ENCODE measurements around the gene CAB39.
"Not testable (repeated sequence)": the region's sequence is repeated elsewhere in the genome, so short reads cannot be mapped to it uniquely, and the experiment has no call there.

The CAB39 gene

GRCh38 chr2:230692760-230693159 is 19.9 kb upstream of the CAB39 start:
- Histone ChIP-seq H3K27me3 (ENCODE audit: low read depth) (no peaks in the 10 kb centered on the region), H3K36me3 (replicated peaks) (no peaks in the 10 kb centered on the region), H3K4me1 (no peaks in the 10 kb centered on the region), H3K9me3 (no peaks in the 10 kb centered on the region), H3K4me3 (no peak overlapping the region)
- in situ Hi-C loops (cut with MboI; ENCODE audit: low sequenced_read_pairs), result no loop called here
- DNase-seq (ENCODE audit: low spot score in 2 of 2), result no peak

- Histone ChIP-seq H3K36me3 (replicated peaks) (no peaks in the 10 kb centered on the region), H3K27me3 (ENCODE audit: low read depth) (no peaks in the 10 kb centered on the region), H3K9me3 (no peaks in the 10 kb centered on the region), H3K4me3 (no peak overlapping the region), H3K4me1 (no peaks in the 10 kb centered on the region)
- no peak for DNase-seq (ENCODE audit: low spot score in 2 of 2)
- in situ Hi-C loops (cut with MboI; ENCODE audit: low sequenced_read_pairs), result no loop called here
Measured at GRCh38 chr2:230693411-230693810, 19.2 kb upstream of the CAB39 start.

- in situ Hi-C loops (cut with MboI; ENCODE audit: low sequenced_read_pairs), result no loop called here
- Histone ChIP-seq H3K27me3 (ENCODE audit: low read depth) (no peaks in the 10 kb centered on the region), H3K4me3 (no peak overlapping the region), H3K36me3 (replicated peaks) (no peaks in the 10 kb centered on the region), H3K9me3 (no peaks in the 10 kb centered on the region), H3K4me1 (no peaks in the 10 kb centered on the region)
- DNase-seq (ENCODE audit: low spot score in 2 of 2), result no peak
Measured at GRCh38 chr2:230694241-230694640, 18.4 kb upstream of the CAB39 start.

- DNase-seq (ENCODE audit: low spot score in 2 of 2), result no peak
- Histone ChIP-seq H3K27me3 (ENCODE audit: low read depth) (no peaks in the 10 kb centered on the region), H3K4me1 (no peaks in the 10 kb centered on the region), H3K36me3 (replicated peaks) (no peaks in the 10 kb centered on the region), H3K9me3 (no peaks in the 10 kb centered on the region), H3K4me3 (no peak overlapping the region)
- in situ Hi-C loops (cut with MboI; ENCODE audit: low sequenced_read_pairs), result no loop called here
Measured at GRCh38 chr2:230695551-230695950, 17.1 kb upstream of the CAB39 start.

- no peaks in the 10 kb centered on the region for H3K9me3 ChIP-seq
- DNase-seq (ENCODE audit: low spot score in 2 of 2), result no peak
- H3K36me3 ChIP-seq (replicated peaks), result no peaks in the 10 kb centered on the region
- H3K27me3 ChIP-seq (ENCODE audit: low read depth), result no peaks in the 10 kb centered on the region
- in situ Hi-C loops (cut with MboI; ENCODE audit: low sequenced_read_pairs), result no loop called here
- no peak overlapping the region for H3K4me3 ChIP-seq
- H3K4me1 ChIP-seq, result no peaks in the 10 kb centered on the region
Measured at GRCh38 chr2:230696670-230697069, 16.0 kb upstream of the CAB39 start.

- Histone ChIP-seq H3K9me3 (no peaks in the 10 kb centered on the region; the same call in 1 of the 2 replicates), H3K4me1 (no peaks in the 10 kb centered on the region), H3K27me3 (ENCODE audit: low read depth) (no peaks in the 10 kb centered on the region), H3K4me3 (no peak overlapping the region), H3K36me3 (replicated peaks) (no peaks in the 10 kb centered on the region)
- DNase-seq (ENCODE audit: low spot score in 2 of 2), result no peak
- in situ Hi-C loops (cut with MboI; ENCODE audit: low sequenced_read_pairs), result no loop called here
Measured at GRCh38 chr2:230697676-230698075, 15.0 kb upstream of the CAB39 start.

GRCh38 chr2:230698753-230699152 is 13.9 kb upstream of the CAB39 start:
- H3K27me3 ChIP-seq (ENCODE audit: low read depth); H3K4me1 ChIP-seq; H3K36me3 ChIP-seq (replicated peaks); DNase-seq (ENCODE audit: low spot score in 2 of 2); H3K9me3 ChIP-seq; H3K4me3 ChIP-seq; in situ Hi-C loops (cut with MboI; ENCODE audit: low sequenced_read_pairs): not testable (repeated sequence)

- Histone ChIP-seq H3K9me3 (no peaks in the 10 kb centered on the region; the same call in 1 of the 2 replicates), H3K27me3 (ENCODE audit: low read depth) (no peaks in the 10 kb centered on the region), H3K4me1 (no peaks in the 10 kb centered on the region), H3K36me3 (replicated peaks) (no peaks in the 10 kb centered on the region), H3K4me3 (no peak overlapping the region)
- in situ Hi-C loops (cut with MboI; ENCODE audit: low sequenced_read_pairs), result no loop called here
- no peak for DNase-seq (ENCODE audit: low spot score in 2 of 2)
Measured at GRCh38 chr2:230700447-230700846, 12.2 kb upstream of the CAB39 start.

GRCh38 chr2:230701308-230701707 is 11.3 kb upstream of the CAB39 start:
- in situ Hi-C loops (cut with MboI; ENCODE audit: low sequenced_read_pairs), result no loop called here
- H3K36me3 ChIP-seq (replicated peaks), result no peaks in the 10 kb centered on the region
- H3K27me3 ChIP-seq (ENCODE audit: low read depth), result no peaks in the 10 kb centered on the region
- no peak overlapping the region for H3K4me3 ChIP-seq
- H3K4me1 ChIP-seq, result no peaks in the 10 kb centered on the region
- no peak for DNase-seq (ENCODE audit: low spot score in 2 of 2)
- H3K9me3 ChIP-seq, result no peaks in the 10 kb centered on the region; the same call in 1 of the 2 replicates

- in situ Hi-C loops (cut with MboI; ENCODE audit: low sequenced_read_pairs); H3K4me3 ChIP-seq; H3K27me3 ChIP-seq (ENCODE audit: low read depth); H3K4me1 ChIP-seq; H3K9me3 ChIP-seq; DNase-seq (ENCODE audit: low spot score in 2 of 2); H3K36me3 ChIP-seq (replicated peaks): not testable (repeated sequence)
Measured at GRCh38 chr2:230702457-230702856, 10.2 kb upstream of the CAB39 start.

GRCh38 chr2:230703514-230703913 is 9.1 kb upstream of the CAB39 start:
- in situ Hi-C loops (cut with MboI; ENCODE audit: low sequenced_read_pairs), result no loop called here

GRCh38 chr2:230706053-230706521 is 6.6 kb upstream of the CAB39 start:
- Histone ChIP-seq H3K27me3 (ENCODE audit: low read depth) (no peaks in the 10 kb centered on the region), H3K4me1 (no peaks in the 10 kb centered on the region), H3K4me3 (no peak overlapping the region), H3K36me3 (replicated peaks) (no peaks in the 10 kb centered on the region), H3K9me3 (no peaks in the 10 kb centered on the region; the same call in 1 of the 2 replicates)
- in situ Hi-C loops (cut with MboI; ENCODE audit: low sequenced_read_pairs), result no loop called here
- DNase-seq (ENCODE audit: low spot score in 2 of 2), result no peak

More at GRCh38 chr2:230703514-230703913, 9.1 kb upstream of the CAB39 start:
- H3K27me3 ChIP-seq (ENCODE audit: low read depth), result no peaks in the 10 kb centered on the region
- H3K4me3 ChIP-seq, result no peak overlapping the region
- no peaks in the 10 kb centered on the region for H3K4me1 ChIP-seq
- H3K36me3 ChIP-seq (replicated peaks), result no peaks in the 10 kb centered on the region
- DNase-seq (ENCODE audit: low spot score in 2 of 2), result no peak
- H3K9me3 ChIP-seq, result no peaks in the 10 kb centered on the region; the same call in 1 of the 2 replicates

- Histone ChIP-seq H3K36me3 (replicated peaks) (no peaks in the 10 kb centered on the region), H3K4me1 (no peaks in the 10 kb centered on the region), H3K9me3 (no peaks in the 10 kb centered on the region; the same call in 1 of the 2 replicates), H3K27me3 (ENCODE audit: low read depth) (no peaks in the 10 kb centered on the region), H3K4me3 (no peak overlapping the region)
- in situ Hi-C loops (cut with MboI; ENCODE audit: low sequenced_read_pairs), result no loop called here
- no peak for DNase-seq (ENCODE audit: low spot score in 2 of 2)
Measured at GRCh38 chr2:230706966-230707365, 5.7 kb upstream of the CAB39 start.

GRCh38 chr2:230708204-230708603 is 4.4 kb upstream of the CAB39 start:
- no peak overlapping the region for H3K4me3 ChIP-seq
- H3K36me3 ChIP-seq (replicated peaks), result no peaks in the 10 kb centered on the region
- no peaks in the 10 kb centered on the region for H3K27me3 ChIP-seq (ENCODE audit: low read depth)
- no peaks in the 10 kb centered on the region for H3K9me3 ChIP-seq
- H3K4me1 ChIP-seq, result no peaks in the 10 kb centered on the region
- no peak for DNase-seq (ENCODE audit: low spot score in 2 of 2)
- in situ Hi-C loops (cut with MboI; ENCODE audit: low sequenced_read_pairs), result no loop called here

- H3K9me3 ChIP-seq, result no peaks in the 10 kb centered on the region
- no peak for DNase-seq (ENCODE audit: low spot score in 2 of 2)
- H3K4me3 ChIP-seq, result no peak overlapping the region
- no peaks in the 10 kb centered on the region for H3K36me3 ChIP-seq (replicated peaks)
- in situ Hi-C loops (cut with MboI; ENCODE audit: low sequenced_read_pairs), result no loop called here
- H3K27me3 ChIP-seq (ENCODE audit: low read depth), result no peaks in the 10 kb centered on the region
- peaks cover 11% of the 10 kb centered on the region for H3K4me1 ChIP-seq
Measured at GRCh38 chr2:230711224-230711623, 1.4 kb upstream of the CAB39 start.

Data from HAP-1 (cell line).